Endothelial cell of umbilical vein (primary cell): ENCODE results near the gene FBXL14. TPM values are rescaled to one million over a fixed set of nuclear protein-coding genes. Genes with fewer than 3 reads are reported as not detected.

Source experiments
- BruUV-seq: library from RNA; stranded (reverse); fragments of 400-500 nt; replicated peaks from 2 replicates; lab custom pipeline; 2021; lab: Mats Ljungman, UMichigan
- CTCF ChIA-PET: fragments of 300-600, 350-600 bp; sonication (Branson Sonifier 250); formaldehyde crosslinking; loops from one replicate; lab custom pipeline; 2021; ENCODE audit warnings: antibody characterized with exemption, inconsistent platforms; lab: Charles Lee
- POLR2A ChIA-PET: fragments of 300-600, 350-600 bp; sonication (Branson Sonifier 250); formaldehyde crosslinking; loops from one replicate; lab custom pipeline; 2021; ENCODE audit warnings: antibody characterized with exemption, inconsistent platforms; lab: Charles Lee
- DNase-seq: peaks from one replicate; pipeline ENCODE4 v3.0.0-alpha.2; 2011; ENCODE audit warnings: low read depth, low spot score
- FAIRE-seq: peaks from 2 replicates; lab custom pipeline; 2011; peaks lifted over from hg19 to GRCh38; lab: Jason Lieb, UNC
- H2AFZ ChIP-seq: 2 replicates; pipeline ENCODE4 v1.6.0; 2012; ENCODE audit warnings: low read depth, low read length, control low read depth, inconsistent platforms
- H3K27ac ChIP-seq: 2 replicates; pipeline ENCODE4 v1.5.1; 2011; ENCODE audit warnings: low read depth, mild to moderate bottlenecking, control low read depth, low read length, moderate library complexity; ENCODE audit not compliant: insufficient read depth
- H3K27me3 ChIP-seq, 2 experiments: 2 replicates each; pipeline versions ENCODE4 v1.6.0 to v1.6.1; 2011; ENCODE audit warnings: low read length in 2 of 2, mixed read lengths in 1 of 2; ENCODE audit not compliant: control insufficient read depth in 2 of 2, insufficient read depth in 2 of 2
- H3K36me3 ChIP-seq, 2 experiments: 2 replicates in 1 of 2; 3 replicates in 1 of 2; pipeline ENCODE4 v1.5.1; 2011; ENCODE audit warnings: low read length in 2 of 2, mild to moderate bottlenecking in 1 of 2, moderate library complexity in 1 of 2; ENCODE audit not compliant: control insufficient read depth in 2 of 2, insufficient read depth in 2 of 2; ENCODE audit errors: extremely low read depth in 1 of 2
- H3K4me1 ChIP-seq: 3 replicates; pipeline ENCODE4 v1.5.1; 2011; ENCODE audit warnings: mild to moderate bottlenecking, low read length; ENCODE audit not compliant: control insufficient read depth, insufficient read depth; ENCODE audit errors: extremely low read depth
- H3K4me2 ChIP-seq: 2 replicates; pipeline ENCODE4 v1.6.1; 2011; ENCODE audit warnings: low read length, control low read depth, mixed read lengths; ENCODE audit not compliant: insufficient read depth
- H3K4me3 ChIP-seq, 3 experiments: fragments of 200-600 bp in 1 of 3; sonication (generic), shearing (Covaris generic) in 1 of 3; replicated peaks in 1 of 3; 2 replicates each; pipeline ENCODE4 v1.5.1; 2011 to 2016; ENCODE audit warnings: control low read depth in 3 of 3, low read length in 3 of 3, mild to moderate bottlenecking in 2 of 3, inconsistent platforms in 1 of 3, low read depth in 1 of 3, moderate library complexity in 1 of 3; ENCODE audit not compliant: insufficient read depth in 1 of 3
- H3K79me2 ChIP-seq: 2 replicates; pipeline ENCODE4 v1.6.0; 2012; ENCODE audit warnings: low read length, inconsistent platforms; ENCODE audit not compliant: control insufficient read depth, insufficient read depth
- H3K9ac ChIP-seq: replicated peaks from 2 replicates; pipeline ENCODE3; 2011; ENCODE audit warnings: low read length, control low read depth; ENCODE audit not compliant: insufficient read depth; ENCODE audit errors: extremely low read depth
- H3K9me1 ChIP-seq: replicated peaks from 3 replicates; pipeline ENCODE4 v1.6.0; 2011; ENCODE audit warnings: mild to moderate bottlenecking, low read length; ENCODE audit not compliant: control insufficient read depth, insufficient read depth; ENCODE audit errors: extremely low read depth
- H3K9me3 ChIP-seq: replicated peaks from 2 replicates; pipeline ENCODE4 v1.5.1; 2012; ENCODE audit warnings: low read length, inconsistent platforms; ENCODE audit not compliant: control insufficient read depth, insufficient read depth
- H4K20me1 ChIP-seq: replicated peaks from 2 replicates; pipeline ENCODE3; 2011; ENCODE audit warnings: mild to moderate bottlenecking, low read length; ENCODE audit not compliant: control insufficient read depth, insufficient read depth; ENCODE audit errors: extremely low read depth
- GATA2 ChIP-seq: IDR thresholded peaks from 2 replicates; pipeline ENCODE4 v1.7.0; 2011; ENCODE audit warnings: low read depth, mild to moderate bottlenecking, moderate library complexity, mixed read lengths, low read length; ENCODE audit not compliant: insufficient read length, insufficient read depth
- JUN ChIP-seq: IDR thresholded peaks from 2 replicates; pipeline ENCODE4 v1.6.1; 2011; ENCODE audit warnings: borderline replicate concordance, low read depth; ENCODE audit not compliant: insufficient read length, insufficient read depth
- MYC ChIP-seq: IDR thresholded peaks from one replicate; pipeline ENCODE4 v1.6.1; 2011; ENCODE audit warnings: mild to moderate bottlenecking, low read depth, low read length
- POLR2AphosphoS5 ChIP-seq: IDR thresholded peaks from 2 replicates; pipeline ENCODE4 v1.6.1; 2012; ENCODE audit warnings: low read depth, mild to moderate bottlenecking, control low read depth, low read length, moderate library complexity; ENCODE audit not compliant: insufficient read depth
- dilution Hi-C: fragments of 300-500 bp; cut with MboI; formaldehyde crosslinking; loops from one replicate; pipeline ENCODE4 v1.15.0; 2019; ENCODE audit warnings: low sequenced_read_pairs; ENCODE audit not compliant: extremely low pct_ligation_motif_present
- intact Hi-C: fragments of 100-400 bp; cut with micrococcal nuclease; formaldehyde crosslinking; loops from one replicate; pipeline ENCODE4 v1.10.0; 2022
- polyA plus RNA-seq, 4 experiments: library from polyadenylated mRNA; depleted of rRNA in 3 of 4; stranded (reverse) in 3 of 4; unstranded in 1 of 4; fragments of >200 nt; gene quantifications; 2 replicates each; pipeline versions ENCODE4 v1.2.1 to v1.2.3, GENCODE V29; 2011 to 2012; ENCODE audit warnings: missing spikeins in 1 of 4
- total RNA-seq: library from RNA; stranded (reverse); gene quantifications from 2 replicates; pipeline ENCODE4 v1.2.3, GENCODE V29; 2021
- TF ChIP-seq, protein P1 (sequence below): IDR thresholded peaks from 2 replicates; pipeline ENCODE4 v1.6.1; 2011; ENCODE audit not compliant: insufficient read depth, insufficient read length
- TF ChIP-seq, protein P2 (sequence below), 2 donors: IDR thresholded peaks; 1 replicate in 1 of 2; 2 replicates in 1 of 2; pipeline ENCODE4 v1.5.1; 2011; ENCODE audit warnings: low read length in 2 of 2, mild to moderate bottlenecking in 2 of 2, moderate library complexity in 2 of 2, control low read depth in 1 of 2, inconsistent platforms in 1 of 2, low read depth in 1 of 2; ENCODE audit not compliant: insufficient read depth in 1 of 2; ENCODE audit errors: extremely low read depth in 1 of 2

FBXL14 gene
- total and polyA plus RNA-seq, 2 donors (not counting 3 experiments of a cell fraction or from before 2014, with no cell fraction given), result 11.3 to 15.7 TPM

DNA sequence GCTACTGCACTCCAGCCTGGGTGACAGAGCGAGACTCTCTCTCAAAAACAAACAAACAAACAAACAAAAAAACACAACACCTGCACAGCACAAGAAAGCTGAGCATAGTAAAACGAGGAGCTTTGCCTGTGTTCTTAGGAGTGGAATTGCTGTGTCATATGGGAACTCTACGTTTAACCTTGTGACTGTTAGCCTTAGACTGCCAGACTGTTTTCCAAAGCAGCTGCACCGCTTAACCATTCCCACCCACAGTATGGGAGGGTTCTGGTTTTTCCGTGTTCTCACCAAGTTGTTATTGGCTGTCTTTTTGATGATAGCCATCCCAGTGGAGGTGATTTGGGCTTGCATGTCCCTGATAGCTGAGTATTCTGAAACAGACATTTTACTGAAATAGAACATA lies 43.8 kb upstream of the FBXL14 start:
- DNase-seq, result no peak
- H4K20me1 ChIP-seq, result no peaks in the 10 kb centered on the region
- H3K79me2 ChIP-seq, result no peaks in the 10 kb centered on the region
- H3K9me1 ChIP-seq, result no peaks in the 10 kb centered on the region
- no peak for FAIRE-seq
- no peak overlapping the region for H3K27ac ChIP-seq
- no peaks in the 10 kb centered on the region for H3K9me3 ChIP-seq
- no peak overlapping the region for H2AFZ ChIP-seq
- H3K4me2 ChIP-seq, result no peak overlapping the region
- H3K9ac ChIP-seq, result no peak overlapping the region
- CTCF ChIA-PET, result interaction anchor here (0.8 to 5.4 kb wide), 4 partner anchors 14 to 302 kb away, joined by 3 to 79 read pairs (median 8); no protein-coding TSS in a partner anchor
- no peaks in the 10 kb centered on the region for H3K4me1 ChIP-seq
- POLR2A ChIA-PET, result no interaction called here
- no TSS peak for BruUV-seq
- no peaks in the 10 kb centered on the region for H3K36me3 ChIP-seq
- H3K4me3 ChIP-seq, result no peak overlapping the region
- peaks cover 16 to 21% of the 10 kb centered on the region in 2 experiments for H3K27me3 ChIP-seq
- TF ChIP-seq GATA2, result no peak
- TF ChIP-seq, protein P1, sequence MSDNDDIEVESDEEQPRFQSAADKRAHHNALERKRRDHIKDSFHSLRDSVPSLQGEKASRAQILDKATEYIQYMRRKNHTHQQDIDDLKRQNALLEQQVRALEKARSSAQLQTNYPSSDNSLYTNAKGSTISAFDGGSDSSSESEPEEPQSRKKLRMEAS, result no peak
- TF ChIP-seq JUN, result no peak
- TF ChIP-seq MYC, result no peak
- TF ChIP-seq POLR2AphosphoS5, result no peak
- TF ChIP-seq, protein P2, sequence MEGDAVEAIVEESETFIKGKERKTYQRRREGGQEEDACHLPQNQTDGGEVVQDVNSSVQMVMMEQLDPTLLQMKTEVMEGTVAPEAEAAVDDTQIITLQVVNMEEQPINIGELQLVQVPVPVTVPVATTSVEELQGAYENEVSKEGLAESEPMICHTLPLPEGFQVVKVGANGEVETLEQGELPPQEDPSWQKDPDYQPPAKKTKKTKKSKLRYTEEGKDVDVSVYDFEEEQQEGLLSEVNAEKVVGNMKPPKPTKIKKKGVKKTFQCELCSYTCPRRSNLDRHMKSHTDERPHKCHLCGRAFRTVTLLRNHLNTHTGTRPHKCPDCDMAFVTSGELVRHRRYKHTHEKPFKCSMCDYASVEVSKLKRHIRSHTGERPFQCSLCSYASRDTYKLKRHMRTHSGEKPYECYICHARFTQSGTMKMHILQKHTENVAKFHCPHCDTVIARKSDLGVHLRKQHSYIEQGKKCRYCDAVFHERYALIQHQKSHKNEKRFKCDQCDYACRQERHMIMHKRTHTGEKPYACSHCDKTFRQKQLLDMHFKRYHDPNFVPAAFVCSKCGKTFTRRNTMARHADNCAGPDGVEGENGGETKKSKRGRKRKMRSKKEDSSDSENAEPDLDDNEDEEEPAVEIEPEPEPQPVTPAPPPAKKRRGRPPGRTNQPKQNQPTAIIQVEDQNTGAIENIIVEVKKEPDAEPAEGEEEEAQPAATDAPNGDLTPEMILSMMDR (IDR thresholded peaks at IDR 0.05; ENCODE audit: extremely low read depth in 1 of 2, insufficient read depth in 1 of 2, low read depth in 1 of 2, low read length in 2 of 2), result no peak
- intact Hi-C loops (no loop called here), dilution Hi-C loops (loop anchor here (25.0 kb wide), 1 partner anchor 299 kb away; no protein-coding TSS in a partner anchor)
